GM19463 (cell line): ENCODE measurements around the gene THEMIS.

Source experiments
- ATAC-seq: cut with Tn5 transposase; IDR thresholded peaks from one replicate; pipeline ENCODE4 v1.9.1; 2021; ENCODE audit warnings: mild to moderate bottlenecking, moderate library complexity; ENCODE audit not compliant: unreplicated experiment

Gene THEMIS

GRCh38 chr6:127860723-127861122 lies 40.1 kb downstream of the THEMIS start:
- no peak for ATAC-seq

- no peak for ATAC-seq
Measured at GRCh38 chr6:127859956-127860355, 40.9 kb downstream of the THEMIS start.

DNA sequence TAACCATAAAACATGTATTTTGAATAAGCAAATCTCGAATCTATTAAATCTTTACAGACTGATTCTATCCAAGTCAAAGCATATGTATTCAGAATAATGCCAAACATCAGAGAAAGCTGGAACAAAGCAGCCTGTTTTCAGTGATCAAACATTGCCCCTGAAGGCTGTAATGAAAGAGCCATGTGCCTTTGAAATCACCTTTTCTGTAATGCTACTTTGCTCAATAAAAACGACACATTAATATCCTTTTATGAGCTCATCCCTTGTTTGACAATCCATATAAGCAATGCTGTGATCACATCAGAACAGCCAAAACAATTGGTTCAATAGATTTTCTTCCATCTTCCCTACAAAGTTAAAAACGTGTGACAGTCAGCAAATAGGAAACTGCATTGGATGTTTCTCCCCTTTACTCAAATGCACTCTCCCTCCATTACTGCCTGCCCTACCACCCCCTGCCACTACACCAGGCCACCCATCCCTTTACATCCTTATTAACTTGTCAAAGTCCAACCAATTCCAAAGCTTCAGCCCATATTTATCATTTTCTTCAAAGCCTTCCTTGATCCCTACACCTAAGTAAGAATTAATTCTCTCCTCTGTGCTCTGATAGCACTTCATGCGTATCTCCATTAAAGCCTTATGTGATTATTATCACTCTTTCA lies 42.0 kb downstream of the THEMIS start:
- no peak for ATAC-seq

DNA sequence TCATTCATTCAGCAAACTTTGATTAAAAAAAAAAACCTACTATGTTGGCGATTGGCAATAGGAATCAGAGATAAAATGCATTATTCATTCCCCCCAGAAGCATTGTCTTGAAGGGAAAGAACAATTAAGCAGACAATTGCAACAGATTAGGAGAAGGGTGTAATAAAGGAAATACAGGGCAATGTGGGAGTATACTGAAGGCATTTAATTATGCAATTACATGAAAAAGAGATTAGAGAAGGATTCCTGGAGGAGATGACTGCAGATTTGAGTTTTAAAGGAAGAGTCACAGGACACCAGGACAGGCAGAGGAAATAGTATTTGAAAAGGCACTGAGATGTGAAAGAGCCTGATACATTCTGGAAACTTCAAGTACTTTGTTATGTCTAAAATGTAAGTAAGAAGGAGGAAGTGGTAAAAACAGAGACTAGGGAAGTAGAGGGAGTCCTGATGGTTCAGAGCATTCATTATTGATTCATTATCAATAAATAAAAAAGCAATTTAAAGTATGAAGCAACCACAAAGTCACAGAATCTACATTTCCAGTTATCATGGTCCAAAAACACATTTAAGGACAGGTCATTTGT lies 43.7 kb downstream of the THEMIS start:
- ATAC-seq: no peak

- peak; percentile 52 for ATAC-seq
Measured at GRCh38 chr6:127855542-127856159, 45.2 kb downstream of the THEMIS start.

DNA sequence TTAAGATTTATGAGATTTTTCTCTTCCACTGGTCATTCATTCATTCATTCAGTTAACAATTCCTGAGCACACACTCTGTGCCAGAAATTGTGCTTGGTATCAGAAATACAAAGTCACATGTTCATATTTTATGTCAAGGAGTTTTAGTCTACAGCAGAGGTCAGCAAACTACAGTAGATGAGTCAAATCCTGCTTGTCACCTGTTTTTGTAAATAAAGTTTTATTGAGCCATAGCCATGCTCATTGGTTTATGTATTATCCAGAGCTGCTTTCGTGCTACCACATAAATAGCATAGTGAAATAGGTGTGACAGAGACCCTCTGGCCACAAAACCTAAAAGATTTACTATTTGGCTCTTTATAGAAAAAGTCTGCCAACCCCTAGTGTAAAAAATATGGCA lies 46.8 kb downstream of the THEMIS start:
- no peak for ATAC-seq

GRCh38 chr6:127851197-127851596 lies 49.7 kb downstream of the THEMIS start:
- ATAC-seq: no peak

DNA sequence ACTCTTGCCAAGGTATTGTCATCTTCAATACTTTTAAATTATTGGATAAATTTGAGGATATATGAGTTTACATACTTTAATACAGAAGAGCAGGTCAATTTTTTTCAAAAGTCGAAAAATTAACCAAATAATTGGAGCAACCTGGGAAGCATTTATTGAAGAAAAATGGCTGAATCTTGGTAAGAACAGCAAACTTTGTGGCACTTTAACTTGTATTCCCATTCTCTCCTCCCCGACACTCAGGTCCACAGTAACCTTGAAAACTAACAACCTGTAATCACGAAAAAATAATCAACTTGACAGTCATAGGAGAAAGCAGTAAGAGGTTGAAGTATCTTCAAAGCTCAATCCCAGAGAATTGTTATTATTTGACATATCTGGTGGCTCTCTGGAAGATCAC lies 55.6 kb downstream of the THEMIS start:
- ATAC-seq: no peak

- ATAC-seq: no peak
Measured at GRCh38 chr6:127844529-127844928, 56.3 kb downstream of the THEMIS start.

DNA sequence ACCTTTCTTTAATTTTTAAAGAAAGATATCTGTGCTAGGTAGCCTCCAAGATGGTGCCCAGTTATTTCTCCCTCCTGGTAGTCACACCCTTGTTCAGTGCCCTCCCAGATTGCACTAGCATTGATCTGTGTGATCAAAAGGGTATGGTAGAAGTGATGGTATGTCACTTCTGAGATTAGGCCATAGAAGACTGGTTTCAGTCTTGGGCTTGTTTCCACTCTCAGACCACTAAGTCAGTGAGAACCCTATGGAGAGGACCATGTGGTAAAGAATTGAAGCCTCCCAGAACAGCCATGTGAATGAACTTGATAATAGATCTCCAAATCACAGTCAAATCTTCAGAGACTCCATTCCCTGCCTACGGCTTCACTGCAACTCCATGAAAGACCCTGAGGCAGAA lies 57.3 kb downstream of the THEMIS start:
- ATAC-seq: no peak

DNA sequence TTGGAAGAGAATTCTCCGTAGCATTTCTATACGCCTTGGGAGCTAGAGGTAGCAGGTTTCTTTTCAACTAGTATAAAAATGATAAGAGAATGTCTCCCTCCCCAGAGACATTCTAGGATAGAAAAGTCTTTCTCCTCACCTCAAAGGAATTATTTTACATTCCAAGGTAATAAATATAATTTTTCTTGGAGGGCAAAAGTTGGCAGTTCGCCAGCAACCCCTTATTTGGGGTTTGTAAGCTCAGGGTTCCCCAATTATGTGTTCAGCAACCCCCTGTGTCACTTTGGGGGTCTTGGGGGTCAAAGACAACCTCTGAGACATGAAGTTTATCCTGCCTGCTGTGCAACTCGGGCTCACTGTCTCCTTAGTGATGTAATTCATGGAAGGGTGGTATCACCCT lies 58.3 kb downstream of the THEMIS start:
- no peak for ATAC-seq

GRCh38 chr6:127841811-127842210 lies 59.0 kb downstream of the THEMIS start:
- no peak for ATAC-seq

DNA sequence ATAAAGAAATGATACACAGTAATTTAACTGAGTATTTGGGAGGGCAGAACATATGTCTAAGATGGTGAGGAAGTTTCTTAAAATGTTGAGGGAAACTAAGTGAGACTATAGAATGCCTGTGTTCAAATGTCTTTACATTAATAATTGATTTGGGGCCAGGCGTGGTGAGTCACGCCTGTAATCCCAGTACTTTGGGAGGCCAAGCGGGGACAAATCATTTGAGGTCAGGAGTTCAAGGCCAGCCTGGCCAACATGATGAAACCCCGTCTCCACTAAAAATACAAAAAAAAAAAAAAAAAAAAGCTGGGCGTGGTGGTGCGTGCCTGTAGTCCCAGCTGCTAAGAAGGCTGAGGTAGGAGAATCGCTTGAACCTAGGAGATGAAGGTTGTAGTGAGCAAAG lies 66.7 kb downstream of the THEMIS start:
- no peak for ATAC-seq

GRCh38 chr6:127833336-127833735 lies 67.5 kb downstream of the THEMIS start:
- ATAC-seq: no peak

DNA sequence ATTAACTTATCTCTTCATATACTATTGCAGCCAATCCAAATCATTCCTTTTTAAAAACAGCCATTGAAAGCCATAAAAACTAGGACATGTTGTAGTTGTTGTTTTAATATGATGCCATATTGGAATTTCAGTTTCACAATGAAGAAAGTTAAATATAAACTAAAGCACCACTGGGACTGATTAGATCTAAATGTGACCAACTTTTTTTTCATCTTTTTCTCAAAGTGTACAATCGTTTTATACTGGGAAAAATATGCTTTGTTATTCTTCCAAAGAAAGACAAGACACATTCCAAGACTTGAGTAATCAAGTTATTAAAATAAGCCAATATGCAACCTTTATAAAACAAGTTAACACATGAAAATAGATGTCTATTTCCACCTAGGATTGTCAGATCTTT lies 68.5 kb downstream of the THEMIS start:
- no peak for ATAC-seq

DNA sequence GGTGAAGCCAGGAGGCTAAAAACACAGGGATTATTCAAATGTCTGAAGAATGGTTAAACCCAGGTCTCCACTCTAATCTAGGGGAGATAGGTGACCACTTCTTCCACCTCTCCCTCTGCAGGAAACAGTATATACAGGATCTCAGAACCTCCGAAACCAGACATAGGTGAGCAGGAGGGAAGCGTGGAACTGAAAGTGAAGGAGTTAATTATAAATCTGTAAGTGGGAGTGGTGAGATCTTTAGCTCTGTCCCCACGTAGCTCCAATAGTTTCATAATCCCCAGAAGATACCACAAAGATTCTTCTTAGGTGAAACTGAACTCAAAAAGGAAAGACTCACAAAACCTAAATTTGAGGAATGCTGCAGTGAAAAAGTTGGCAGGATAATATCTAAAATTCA lies 76.8 kb downstream of the THEMIS start:
- peak; percentile 54 for ATAC-seq

GRCh38 chr6:127821431-127821830 lies 79.4 kb downstream of the THEMIS start:
- ATAC-seq: no peak

- ATAC-seq: no peak
Measured at GRCh38 chr6:127818149-127818548, 82.7 kb downstream of the THEMIS start.

DNA sequence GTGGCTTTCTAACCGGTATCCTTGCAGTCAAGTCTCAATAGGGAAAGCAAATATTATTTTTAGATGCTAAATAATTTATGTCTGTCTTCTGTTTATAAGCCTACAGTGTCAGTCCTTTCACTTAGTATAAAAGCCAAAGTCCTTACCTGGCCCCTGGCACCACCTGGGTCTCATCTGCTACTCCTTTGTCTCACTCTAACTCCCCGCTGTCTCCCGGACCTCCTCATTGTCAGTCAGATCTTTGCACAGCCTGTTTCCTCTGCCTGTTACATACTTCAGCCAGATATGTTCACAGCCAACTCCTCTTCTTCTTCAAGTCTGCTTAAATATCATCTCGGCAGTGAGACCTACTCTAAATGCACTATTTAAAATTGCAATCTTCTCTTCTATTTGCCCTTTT lies 84.2 kb downstream of the THEMIS start:
- ATAC-seq: no peak

DNA sequence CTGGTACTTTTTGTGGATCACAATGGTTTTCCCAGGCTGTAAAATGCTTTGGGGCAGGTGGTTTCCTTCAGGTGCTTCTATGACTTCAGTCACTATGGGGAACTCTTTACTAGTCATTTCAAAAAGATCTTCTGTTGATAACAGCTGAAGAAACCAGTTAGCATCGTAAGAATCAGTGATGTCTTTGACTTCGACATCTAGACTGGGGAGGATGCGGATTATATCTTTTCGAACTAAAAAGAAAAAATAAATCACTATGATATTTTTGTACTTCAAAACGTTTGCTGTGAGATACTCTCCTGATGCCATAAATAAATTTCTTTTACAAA lies 87.2 kb downstream of the THEMIS start:
- no peak for ATAC-seq

DNA sequence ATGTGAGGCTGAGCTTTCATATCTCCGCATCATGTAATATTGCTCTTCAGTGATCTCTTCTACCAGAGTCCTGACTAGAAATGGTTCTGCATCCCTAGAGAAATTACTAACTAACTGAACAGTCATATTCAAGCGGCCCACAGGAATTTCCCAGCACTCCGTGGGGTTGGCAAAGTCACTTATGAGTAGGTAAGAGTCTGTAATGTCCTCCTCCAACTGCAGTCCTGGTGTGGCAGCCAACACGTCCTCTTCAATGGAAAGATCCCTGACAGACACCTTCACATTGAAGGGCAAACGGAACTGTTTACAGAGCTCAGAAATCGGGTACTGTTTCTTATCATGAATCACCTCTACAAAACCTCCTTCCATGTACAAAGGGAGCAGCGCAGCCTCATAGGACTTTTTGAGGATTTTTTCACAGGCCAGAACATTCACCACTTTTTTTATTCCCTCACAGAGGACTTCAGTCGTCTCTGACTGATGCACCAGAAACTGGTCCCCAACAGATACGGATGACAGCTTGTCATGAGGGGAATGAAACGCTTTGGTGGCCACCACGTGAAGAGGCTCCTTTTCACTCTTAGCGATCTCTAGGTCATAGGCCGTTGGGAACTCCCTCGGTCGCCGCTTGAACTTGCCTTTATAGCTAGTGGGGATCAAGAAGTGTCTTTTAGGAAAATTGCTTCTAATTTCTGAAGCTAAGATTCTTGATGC lies 87.7 kb downstream of the THEMIS start:
- no peak for ATAC-seq
